CD4-positive, alpha-beta T cell treated with Interferon gamma for 1 hour (primary cell): ENCODE results near the gene ANKRD13A.

ENCODE experiments used
- DNase-seq: peaks from one replicate; pipeline ENCODE4 v3.0.0-alpha.2; 2020

Gene ANKRD13A

GRCh38 chr12:109998904-109999648 lies at the start of gene ANKRD13A:
Gene ANKRD13A (plus strand): TSS chr12:109999430. CDS start chr12:109999689, 259 bp downstream.
- peak; percentile 93 for DNase-seq

DNA sequence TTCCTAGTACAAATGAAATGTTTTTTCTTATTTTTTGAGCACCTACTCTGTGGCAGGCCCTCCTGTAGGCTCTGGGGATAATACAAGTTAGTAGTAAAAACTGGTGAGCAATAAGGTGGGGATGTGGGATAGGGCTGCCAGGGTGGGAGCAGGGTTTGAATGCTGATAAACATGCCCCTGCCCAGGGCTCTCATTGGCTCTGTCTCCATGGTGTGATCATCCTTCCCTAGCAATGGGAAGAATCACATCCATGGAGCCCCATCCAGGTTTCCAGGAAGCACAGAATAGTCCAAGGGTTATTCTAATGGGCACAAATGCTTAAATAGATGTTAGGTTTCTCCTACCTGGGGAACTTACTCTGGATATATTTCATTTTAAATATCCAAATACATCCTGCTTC lies 48.6 kb upstream of the ANKRD13A start:
- DNase-seq: no peak

DNA sequence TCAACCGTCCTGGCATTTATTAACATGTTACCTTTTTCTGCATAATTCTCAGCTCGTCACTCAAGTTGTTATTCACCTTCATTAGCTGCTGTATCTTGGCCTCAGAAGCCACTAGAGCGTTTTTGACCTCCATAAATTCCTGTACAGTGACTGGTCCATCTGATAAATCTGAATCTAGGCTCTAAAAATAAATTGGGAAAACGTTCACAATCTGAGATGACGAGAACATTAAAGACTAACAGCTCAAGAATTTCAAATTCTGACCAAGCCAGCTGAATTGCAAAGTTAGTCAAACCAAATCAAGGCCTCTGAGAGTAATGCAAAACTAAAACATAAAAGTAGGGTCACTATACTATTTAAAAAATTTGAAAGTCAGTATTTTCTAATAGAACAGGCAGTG lies 48.1 kb upstream of the ANKRD13A start:
- no peak for DNase-seq

DNA sequence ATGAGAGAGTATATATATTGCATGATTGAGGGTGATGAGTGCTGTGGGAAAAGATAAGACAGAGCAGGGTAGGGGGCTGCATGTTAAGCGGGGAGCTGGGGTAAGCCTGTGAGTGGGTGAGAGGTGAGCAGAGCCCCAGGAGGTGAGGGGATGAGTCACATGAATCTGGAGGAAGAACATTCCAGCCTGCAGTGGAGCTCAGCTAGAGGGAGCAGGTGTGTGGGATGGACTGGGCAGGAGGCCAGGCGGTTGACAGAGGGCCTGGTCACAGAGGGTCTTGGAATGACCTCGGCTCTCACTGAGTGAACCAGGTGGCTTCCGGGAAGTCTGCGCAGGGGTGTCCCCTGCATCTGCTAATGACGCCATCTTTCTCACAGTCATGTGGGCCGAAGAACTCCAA lies 47.5 kb upstream of the ANKRD13A start:
- no peak for DNase-seq

GRCh38 chr12:109952160-109952858 lies 46.9 kb upstream of the ANKRD13A start:
- peak; percentile 7 for DNase-seq

DNA sequence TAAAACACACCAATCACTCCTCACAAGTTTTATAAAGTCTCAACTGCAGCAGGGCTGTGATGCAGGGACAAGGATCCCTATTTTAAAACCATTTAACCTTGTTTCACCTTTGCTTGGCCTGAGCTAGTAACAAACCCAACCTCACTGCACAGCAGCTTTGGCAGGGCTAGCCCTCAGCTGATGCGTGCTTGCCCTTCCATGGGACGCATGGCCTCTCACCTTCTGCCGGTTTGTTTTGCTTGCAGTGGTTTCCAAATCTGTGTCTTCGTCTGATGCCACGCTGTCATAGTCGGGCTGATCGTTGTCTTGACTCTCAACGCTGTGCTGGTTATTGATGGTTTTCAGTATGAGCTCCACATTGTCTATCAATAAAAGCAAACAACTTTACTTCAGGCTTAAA lies 46.4 kb upstream of the ANKRD13A start:
- DNase-seq: no peak

GRCh38 chr12:109953656-109954055 lies 45.6 kb upstream of the ANKRD13A start:
- no peak for DNase-seq

DNA sequence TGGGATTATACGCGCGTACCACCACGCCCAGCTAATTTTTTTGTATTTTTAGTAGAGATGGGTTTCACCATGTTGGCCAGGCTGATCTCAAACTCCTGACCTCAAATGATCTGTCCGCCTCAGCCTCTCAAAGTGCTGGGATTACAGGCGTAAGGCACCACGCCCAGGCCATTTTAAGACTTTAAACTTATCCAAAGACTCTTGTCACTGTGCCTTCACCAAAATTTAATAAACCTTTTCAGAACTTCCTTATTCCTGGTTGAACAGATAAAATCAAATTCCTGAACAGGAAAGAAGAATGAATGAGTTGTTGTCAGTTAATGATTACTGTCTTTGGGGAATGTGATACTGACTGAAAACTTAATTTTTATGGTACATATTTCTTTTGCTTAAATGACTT lies 40.9 kb upstream of the ANKRD13A start:
- DNase-seq: no peak

DNA sequence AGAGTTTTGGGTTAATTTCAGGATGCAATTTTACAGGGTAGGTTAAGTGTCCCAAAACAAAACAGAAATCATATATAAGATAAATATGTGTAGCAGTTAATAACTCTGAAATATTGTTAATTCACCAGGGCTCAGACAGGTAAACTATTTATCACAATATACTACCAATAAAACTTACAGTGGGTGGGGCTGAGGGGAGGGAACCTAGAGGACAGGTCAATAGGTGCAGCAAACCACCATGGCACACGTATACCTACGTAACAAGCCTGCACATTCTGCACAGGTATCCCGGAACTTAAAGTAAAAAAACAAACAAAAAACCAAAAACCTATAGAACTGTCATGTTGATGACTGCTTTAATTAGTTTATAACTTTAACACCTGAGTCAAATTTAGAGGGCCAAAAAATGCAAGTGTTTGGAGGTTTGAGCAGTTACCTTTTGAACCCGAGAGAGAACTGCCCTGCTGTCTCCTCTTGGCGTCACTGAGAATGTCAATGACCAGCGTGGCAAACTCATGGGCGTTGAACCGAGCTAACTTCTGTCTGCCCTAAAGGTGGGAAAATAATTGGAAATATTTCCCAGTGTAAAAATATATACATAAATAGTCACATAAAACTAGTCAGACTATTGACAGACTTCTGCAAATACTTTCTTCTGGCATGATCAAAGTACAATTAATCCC lies 39.7 kb upstream of the ANKRD13A start:
- no peak for DNase-seq

DNA sequence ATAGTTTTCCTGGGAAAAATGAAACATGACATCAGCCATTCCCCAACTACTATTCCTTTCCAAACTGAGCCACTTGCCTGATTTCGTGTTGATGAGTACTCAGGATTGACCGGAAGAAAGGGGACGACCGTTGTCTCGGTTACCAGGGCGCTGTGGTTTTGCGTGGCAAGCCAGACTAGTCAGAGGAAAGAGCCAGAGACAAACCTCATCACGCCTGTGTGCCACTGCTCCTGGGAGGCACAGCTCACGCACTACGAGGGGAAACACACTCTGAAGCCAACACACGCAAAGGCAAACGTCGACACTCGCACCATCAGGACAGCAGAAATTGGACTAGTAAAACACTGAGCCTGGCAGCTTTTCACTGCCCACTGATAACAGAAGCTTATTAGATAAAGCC lies 38.0 kb upstream of the ANKRD13A start:
- DNase-seq: no peak

DNA sequence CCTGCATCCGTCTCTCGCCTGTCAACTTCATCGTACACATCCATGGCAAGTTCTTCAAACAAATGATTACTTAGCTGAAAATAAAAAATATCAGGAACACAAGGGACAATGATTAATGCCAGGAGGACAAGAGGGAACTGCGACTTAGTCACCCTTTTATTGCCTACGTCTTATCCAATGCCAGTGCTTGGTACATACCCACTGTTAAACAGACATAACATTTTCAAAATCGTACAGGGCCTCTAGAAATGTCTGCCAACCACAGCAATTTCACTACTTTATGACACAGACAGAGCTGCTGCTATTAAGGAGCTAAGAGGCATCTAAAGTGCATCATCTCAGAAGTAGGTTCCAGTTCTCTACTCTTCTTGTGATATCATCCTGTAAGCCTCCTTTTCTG lies 37.6 kb upstream of the ANKRD13A start:
- no peak for DNase-seq

DNA sequence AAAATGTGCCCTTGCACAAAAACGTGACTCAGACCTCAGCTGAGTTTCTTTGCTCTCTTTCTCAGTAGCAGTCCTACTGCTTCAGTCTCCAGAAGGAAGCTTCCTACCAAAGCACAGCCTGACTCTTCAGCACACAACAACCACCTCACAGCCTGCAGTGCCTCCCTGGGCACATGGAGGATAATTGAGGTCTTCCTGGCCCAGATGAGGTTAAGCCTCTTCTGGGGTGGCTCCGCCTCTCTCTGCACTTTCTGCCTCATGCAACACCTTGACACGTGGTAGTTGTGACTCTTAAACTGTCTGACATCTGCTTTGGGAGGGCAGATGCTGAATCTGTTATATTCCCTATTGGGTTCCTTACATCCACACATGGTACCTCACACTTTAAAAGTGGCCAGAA lies 36.8 kb upstream of the ANKRD13A start:
- no peak for DNase-seq

GRCh38 chr12:109963330-109963729 lies 35.9 kb upstream of the ANKRD13A start:
- no peak for DNase-seq

DNA sequence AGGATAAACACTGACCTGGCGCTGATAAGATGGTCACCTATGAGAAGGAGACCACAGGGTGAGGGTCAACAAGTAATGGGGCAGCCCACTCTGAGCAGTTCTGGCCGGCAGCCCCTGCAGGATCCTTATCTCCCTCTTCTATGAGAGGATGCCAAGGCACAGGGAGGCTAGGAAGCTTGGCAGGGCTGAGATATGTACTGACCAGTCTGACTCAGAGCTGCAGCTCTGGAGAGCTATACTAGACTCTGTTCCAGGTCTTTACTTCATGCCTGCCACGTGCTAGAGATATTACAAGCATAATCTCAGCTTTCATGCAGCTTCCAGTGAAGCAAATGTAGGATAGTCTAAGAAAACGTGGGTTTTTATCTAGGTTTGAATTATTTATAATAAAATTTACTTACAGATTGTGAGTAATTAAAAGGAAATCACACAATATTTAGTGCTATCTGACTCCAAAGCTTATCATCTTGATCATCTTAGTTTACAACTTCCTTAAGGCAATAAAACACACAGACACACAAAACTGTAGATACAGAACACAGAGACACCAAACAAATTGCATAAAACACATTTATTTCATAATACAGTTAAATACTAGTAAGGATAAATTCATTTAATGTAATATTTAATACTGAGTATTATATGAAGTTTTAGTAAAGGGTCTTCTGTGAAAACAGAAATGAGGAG lies 35.3 kb upstream of the ANKRD13A start:
- DNase-seq: no peak

GRCh38 chr12:109966546-109966945 lies 32.7 kb upstream of the ANKRD13A start:
- no peak for DNase-seq

GRCh38 chr12:109967383-109968031 lies 31.7 kb upstream of the ANKRD13A start:
- DNase-seq: no peak

- no peak for DNase-seq
Observed at GRCh38 chr12:109968032-109968420, 31.2 kb upstream of the ANKRD13A start.

DNA sequence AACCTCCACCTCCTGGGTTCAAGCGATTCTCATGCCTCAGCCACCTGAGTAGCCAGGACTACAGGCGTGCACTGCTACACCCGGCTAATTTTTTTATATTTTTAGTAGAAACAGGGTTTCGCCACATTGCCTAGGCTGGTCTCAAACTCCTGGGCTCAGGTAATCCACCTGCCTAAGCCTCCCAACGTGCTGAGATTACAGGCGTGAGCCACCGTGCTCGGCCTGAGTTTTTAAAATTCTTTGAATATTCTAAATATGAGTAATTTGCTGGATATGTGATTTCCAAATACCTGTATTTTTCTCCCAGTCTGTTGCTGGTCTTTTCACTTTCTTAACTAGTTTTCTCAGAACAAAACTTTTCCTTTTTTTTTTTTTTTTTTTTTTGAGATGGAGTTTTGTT lies 30.4 kb upstream of the ANKRD13A start:
- no peak for DNase-seq

DNA sequence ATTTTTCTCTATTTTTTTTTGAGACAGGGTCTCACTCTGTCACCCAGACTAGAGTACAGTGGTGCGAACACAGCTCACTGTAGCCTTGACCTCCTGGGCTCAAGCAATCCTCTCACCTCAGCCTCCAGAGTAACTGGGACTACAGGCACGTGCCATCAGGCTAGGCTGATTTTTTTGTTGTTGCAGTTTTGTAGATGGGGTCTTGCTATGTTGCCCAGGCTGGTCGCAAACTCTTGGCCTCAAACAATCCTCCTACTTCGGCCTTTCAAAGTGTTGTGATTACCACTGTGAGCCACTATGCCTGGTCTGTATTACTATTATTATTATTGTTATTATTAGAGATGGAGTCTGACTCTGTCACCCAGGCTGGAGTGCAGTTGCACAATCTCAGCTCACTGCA lies 26.4 kb upstream of the ANKRD13A start:
- DNase-seq: no peak

DNA sequence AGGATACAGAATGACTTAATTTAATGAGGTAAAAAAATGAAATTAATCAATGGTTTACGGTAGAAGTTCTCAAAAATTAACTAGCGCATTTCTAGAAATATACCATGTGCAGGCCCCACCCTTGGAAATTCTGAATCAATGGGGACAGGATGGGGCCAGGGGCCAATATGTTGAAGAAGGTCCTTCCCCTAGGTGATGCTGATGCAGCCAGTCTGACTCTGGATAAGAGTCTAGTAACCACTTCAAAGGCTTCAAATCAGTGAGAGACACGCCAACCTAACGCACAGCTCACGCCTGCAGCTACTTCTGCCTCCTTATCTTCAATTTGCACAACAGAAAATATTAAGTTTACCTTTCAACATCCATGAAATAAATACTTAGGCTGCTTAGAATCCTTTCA lies 17.9 kb upstream of the ANKRD13A start:
- DNase-seq: no peak

DNA sequence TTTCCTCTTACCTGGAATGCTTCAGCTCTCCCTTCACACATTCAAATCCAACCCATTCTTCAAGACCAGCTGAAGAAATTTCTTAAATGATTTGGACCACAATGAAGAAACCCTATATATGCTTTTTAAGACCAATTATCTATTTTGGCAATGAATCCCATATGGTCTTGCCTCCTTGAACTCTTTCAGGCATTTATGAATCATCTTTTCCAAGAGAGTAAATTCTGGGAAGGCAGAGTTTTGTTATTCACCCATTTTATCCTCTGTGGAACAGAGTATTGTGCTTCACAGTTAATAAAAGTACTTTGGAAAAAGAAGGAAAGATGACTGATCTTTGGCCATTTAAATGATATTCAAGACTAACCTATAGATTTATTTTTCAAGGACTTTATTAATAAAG lies 17.0 kb upstream of the ANKRD13A start:
- no peak for DNase-seq

DNA sequence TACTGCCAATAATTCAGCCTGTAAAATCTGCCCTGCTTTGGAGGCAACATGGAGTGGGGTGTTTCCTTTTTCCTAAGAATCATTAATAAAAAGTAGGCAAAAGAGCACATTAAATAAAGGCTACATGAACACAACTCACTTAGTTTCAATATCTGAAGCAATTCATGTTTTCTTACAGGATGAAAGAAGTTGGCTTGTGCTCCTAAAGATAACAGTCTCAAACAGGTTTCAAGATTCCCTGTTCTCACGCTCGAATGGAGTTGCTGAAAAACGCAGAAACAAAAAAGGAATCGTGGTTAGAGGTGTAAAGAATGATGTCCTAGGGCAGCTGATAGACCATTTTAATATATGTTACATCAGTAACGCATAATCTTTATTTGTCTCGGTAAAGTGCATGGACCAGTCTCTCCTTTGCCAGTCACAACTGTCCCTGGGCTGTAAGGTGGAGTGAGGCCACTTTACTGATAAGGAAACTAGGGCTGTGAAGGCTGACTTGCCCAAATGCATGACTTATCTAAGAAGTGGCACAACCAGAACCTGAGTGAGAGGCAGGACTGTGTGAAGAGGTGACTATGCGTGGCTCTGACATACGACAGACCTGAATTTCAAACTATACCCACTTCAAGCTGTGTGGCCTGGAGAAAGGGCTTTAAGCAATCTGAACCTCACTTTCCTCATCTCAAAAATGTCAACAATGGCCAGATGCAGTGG lies 15.6 kb upstream of the ANKRD13A start:
- DNase-seq: no peak
